ENCODE results near the gene SLC5A1.
"Not testable (repeated sequence)": the region's sequence is repeated elsewhere in the genome, so short reads cannot be mapped to it uniquely, and the experiment has no call there.

Gene SLC5A1

DNA sequence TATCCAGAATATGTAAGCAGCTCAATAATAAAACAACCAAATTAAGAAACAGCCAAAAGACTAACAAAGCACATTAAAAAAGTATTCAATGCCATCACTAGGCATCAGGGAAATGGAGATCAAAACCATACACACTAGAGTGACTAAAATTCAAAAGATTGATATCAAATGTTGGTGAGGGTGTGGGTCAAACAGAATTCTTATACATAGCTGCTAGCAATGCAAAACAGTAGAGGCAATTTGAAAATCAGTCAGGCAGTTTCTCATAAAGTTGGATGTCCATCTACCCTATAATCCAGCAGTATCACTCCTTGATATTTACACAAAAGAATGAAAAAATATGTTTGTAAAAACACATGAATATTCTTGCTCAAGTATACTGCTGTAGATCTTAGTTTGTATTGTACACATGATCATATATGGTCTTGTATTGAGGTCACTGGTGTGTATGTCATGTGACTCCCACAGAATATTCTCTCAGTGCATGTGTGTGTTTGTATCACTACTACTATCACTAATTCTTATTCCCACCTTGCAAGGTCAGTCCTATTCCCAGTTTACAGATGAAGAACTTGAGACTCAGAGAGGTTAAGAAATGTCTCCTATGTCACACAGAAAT, 54.9 kb downstream of the SLC5A1 start:
- no peak for DNase-seq

DNA sequence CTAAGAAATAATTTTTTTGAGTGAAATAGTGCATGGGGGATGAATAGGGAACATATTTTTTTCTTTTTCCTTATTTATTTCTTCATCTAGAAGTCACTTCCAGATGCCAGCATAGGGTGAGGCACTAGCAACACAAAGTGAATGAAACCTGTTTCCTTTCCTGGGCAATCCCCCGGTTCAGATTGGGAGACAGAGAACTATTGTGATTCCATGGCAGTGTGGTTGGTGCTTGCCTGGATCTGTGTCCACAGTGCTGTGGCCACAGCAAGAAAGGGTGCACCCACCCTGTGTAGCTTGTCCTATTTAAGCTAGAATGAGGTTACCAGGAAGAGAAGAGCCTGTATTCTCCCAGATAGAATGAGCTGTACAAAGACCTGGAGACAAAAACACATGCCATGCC, 57.6 kb downstream of the SLC5A1 start:
- no peak for DNase-seq

DNA sequence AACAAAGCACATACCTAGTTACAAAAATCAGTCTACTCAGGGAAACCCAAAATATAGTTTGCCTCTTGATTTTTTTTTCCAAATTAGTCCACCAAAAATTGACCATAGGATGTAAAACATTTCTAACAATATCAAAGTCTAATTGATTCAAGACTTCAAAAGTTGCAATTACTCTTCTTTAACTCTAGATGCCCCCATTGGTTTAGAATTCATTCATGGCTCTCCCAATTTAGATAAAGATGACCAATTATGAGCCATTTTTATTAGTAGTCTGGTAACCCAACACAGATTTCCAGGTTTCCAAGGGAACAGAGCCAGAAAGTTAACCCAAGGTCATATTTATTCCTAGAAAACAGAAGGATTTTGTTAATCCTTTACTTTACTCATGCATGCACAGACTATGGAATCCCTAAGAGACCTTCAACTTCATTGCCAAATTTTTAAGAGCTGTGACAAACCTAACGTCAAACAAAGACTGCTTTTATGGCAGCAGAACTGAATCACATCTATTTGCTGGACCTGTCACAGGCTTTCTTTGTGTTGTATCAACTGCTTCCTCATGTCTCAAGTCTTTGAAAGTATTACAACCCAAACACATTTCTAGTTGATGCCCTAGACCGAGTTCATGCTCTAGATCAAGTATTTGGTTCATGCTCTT, 60.7 kb downstream of the SLC5A1 start:
- DNase-seq, result no peak

DNA sequence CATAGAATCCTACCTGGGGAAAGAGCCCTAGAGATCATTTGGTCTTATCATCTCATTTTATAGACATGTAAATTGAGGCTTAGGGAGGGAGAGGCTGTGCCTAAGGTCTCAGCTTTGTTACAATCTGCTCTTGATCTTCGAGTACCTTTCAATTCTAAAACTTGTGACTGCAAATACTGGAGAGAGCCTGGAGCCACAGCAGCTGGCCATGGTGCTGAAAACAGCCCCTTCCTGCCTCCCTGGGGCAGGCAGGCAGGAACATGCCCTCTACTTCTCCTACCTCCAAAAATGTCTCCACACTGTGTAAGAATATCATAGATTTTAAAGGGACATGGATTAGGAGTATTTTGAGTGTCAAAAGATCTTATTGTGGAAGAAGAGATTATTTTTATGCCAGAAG, 63.9 kb downstream of the SLC5A1 start:
- DNase-seq, result peak in 1 of 2 experiments; percentile 4

DNA sequence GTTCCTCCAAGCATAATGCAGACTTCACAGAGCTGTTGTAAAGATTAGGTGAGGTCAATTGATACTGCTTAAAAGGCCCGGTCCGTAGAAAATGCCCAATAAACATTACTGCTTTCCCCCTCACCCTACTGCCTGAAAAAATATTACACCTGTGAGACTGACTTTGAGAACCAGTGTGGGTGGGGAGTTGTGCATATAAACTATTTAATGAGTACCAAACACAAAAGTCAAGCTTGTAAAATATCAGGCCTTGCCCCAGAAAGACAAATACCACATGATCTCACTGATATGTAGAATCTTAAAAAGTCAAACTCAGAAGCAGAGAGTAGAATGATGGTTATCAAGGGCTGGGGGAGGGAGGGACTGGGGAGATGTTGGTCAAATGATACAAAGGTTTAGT, 69.3 kb downstream of the SLC5A1 start:
- DNase-seq, result no peak

DNA sequence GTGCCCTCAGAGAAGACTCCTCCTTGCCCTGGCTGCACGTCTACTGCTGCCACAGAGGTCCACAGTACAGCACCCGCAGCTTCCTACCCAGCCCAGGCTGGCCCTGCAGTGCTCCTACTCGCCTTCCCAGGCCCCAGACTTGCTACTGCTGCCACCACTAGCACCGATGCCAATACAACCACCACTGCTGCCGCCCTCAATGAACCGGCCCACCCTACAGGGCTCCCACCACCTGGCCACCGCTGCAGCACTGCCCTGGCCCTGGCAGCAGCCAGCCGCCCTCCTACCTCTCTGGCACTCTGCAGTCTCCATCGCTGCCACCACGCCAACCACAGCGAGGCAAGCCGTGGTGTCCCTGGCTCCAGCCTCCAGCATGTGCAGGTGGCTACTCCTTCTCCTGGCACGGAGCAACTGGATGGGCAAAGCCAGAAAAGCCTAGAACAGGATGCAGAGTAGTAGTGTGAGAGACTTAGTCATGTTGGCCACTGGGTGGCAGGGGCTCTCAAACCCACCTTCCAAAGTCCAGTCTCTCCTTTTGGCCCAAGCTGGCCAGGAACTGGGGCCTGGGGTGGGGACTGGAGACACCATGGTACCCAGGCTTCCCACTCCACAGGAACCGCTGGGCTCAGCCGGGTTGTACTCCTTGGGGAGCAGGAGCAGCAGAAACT, 76.6 kb downstream of the SLC5A1 start:
- DNase-seq, result no peak

DNA sequence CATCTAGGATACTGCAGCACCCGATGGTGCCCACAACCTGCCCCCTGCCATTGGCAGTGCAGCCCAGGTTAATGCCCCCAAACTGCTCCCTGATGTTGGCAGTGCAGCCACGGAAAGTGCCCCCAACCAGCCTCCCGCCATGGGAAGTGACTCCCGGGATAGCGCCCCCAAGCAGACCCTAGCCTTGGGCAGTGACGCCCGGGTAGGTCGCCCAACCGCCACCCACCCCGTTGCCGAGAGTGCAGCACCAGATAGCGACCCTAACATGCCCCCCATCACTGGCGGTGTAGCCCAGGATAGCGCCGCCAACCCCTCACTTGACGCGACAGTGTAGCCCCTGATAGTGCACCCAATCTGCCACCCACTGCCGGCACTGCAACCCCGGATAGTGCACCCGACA, 77.5 kb downstream of the SLC5A1 start:
- no peak for DNase-seq

DNA sequence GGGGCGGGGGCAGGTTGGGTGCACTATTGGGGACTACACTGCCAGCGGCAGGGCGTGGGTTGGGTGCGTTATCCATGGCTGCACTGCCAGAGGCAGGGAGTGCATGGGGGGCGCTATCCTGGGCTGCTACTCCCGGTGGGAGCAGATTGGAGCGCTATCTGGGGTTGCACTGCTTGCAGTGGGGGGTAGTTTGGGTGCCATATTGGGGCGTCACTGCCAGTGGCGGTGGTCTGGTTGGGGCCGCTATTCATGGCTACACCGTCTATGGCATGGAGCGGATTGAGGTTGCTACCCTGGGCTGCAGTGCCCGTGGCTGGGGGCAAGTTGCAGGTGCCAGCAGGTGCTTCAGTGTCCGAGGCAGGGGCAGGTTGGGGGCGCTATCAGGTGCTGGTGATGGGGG, 79.8 kb downstream of the SLC5A1 start:
- no peak for DNase-seq

DNA sequence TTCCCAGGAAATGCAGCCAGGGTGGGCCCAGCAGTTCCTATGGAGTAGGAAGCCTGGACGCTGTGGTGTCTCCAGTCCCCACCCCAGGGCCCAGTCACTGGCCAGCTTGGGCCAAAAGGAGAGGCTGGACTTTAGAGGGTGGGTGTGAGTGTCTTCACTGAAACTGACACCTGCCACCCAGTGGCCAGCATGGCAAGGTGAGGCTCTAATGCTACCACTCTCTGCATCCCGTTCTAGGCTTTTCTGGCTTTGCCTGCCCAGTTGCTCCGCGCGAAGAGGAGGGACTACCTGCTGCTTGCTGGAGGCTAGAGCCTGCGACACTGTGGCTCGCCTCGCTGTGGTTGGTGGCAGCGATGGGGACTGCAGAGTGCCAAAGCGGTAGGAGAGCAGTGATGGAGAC, 80.6 kb downstream of the SLC5A1 start:
- DNase-seq, result no peak

DNA sequence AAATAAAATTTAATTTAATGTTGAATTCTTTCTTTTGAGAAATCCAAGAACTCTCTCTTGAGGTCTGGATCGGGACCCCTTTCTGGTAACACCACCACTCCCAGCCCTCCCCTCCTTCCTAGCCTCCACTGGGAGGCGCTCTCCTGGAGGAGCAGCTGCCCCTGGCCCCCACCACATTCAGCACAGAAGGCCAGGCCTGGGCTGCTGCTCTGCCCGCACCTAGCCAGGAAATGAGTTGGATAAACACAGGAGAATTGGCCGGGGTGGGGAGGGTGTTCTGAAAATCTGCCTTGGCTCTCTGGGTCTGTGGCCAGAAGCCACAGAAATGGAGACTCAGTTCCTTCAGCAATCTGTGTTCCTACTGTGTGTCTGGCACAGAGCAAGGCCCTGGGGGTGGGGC, 84.8 kb downstream of the SLC5A1 start:
- DNase-seq, result no peak

DNA sequence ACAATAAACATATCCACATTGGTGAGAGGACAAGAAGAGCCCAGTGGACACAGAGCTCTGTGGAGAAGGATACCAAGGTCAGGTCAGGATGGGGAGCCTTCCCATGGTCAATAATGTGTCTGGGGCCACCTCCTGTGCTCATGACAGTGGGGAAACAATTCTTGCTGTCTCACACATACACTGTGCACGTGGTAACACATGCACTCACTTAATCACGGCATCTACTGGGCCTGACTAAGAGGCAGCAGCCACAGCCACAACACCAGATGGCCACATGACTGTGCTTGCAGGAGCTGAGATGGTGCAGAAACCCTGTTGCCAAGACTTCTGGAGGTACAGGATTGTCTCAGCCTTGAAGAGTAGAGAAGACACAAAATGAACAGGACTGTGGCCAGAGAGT, 87.4 kb downstream of the SLC5A1 start:
- DNase-seq, result no peak

DNA sequence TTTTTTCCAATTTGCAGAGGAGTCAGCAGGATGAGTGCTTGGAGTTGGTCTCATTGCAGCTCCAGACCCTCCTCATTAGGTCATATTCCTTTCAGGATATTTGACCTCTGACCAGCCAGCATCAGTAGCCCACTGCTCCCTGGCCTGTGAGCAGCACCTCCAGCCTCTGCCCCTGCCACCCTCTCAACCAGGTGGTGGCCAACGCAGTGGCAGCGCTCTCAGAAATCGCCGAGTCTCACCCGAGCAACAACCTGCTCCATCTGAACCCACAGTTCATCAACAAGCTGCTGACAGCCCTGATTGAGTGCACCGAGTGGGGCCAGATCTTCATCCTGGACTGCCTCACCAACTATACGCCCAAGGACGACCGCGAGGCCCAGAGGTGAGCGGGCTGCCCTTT, 89.1 kb downstream of the SLC5A1 start:
- no peak for DNase-seq

DNA sequence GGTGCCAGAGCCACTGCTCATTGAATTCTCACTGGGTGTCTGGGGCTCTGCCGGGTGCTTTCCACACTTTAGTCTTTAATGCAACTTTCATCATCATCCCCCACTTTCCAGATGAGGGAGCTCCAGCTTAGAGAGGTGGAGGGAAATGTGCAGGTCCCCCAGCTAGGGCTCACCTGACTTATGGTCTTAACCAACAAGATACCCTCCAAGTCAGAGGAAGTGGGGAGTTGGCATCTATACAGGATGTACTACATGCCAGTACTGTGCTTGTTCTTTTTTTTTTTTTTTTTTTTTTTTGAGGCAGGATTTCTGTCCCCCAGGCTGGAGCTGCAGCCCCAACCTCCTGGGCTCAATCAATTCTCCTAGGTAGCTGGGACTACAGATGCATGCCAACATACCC, 89.7 kb downstream of the SLC5A1 start:
- DNase-seq, result no peak

DNA sequence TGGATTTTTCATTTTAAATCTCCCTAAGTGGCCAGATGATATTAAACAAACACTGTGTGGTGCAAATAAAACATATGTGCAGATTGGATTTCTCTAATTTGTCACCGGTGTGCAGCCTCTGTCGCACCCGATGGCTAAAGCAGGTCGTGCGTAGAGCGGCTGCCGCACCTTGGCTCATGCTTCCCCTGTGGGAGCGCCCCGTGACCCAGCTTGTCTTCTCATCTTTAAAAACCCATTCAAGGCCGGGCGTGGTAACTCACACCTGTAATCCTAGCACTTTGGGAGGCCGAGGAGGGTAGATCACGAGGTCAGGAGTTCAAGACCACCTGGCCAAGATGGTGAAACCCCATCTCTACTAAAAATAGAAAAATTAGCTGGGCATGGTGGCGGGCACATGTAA, 91.7 kb downstream of the SLC5A1 start:
- not testable (repeated sequence) for DNase-seq

DNA sequence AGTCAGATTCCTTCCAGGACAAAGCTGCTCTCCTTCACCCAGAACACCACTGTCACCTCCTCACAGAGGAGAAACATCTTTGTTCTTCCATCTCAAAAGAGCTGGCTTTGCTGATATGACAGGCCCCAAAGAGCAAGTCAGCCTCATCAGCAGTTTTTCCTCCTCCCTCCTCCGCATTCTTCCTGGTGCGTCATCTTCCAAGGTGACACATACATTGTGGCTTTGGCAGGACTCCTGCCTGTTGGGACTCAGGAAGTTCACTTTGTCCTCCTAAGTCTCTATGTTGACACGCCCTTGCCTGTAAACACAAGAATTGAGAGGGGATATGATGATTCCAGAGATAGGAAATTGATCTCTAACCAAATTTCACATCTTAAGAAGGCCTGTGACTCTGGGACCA, 92.9 kb downstream of the SLC5A1 start:
- not testable (repeated sequence) for DNase-seq

DNA sequence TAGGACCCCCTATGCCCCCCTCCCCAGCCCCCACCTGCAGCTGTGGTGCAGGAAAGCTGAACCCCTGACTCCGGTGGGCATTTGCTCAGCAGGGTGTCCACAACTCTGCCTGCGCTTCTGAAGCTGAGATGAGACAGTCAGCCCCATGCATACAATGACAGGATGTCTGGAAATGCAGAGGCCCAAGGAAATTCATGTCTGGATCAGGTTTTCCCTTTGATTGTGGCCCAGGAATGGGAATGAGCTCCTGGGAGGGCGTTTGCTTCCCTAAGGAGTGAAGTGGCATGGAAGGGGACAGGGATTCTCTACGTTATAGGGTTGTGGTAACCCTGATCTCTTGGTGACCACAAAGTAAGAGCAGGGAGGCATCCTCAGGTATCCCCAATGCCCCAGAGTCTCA, 93.8 kb downstream of the SLC5A1 start:
- DNase-seq, result not testable (repeated sequence)

DNA sequence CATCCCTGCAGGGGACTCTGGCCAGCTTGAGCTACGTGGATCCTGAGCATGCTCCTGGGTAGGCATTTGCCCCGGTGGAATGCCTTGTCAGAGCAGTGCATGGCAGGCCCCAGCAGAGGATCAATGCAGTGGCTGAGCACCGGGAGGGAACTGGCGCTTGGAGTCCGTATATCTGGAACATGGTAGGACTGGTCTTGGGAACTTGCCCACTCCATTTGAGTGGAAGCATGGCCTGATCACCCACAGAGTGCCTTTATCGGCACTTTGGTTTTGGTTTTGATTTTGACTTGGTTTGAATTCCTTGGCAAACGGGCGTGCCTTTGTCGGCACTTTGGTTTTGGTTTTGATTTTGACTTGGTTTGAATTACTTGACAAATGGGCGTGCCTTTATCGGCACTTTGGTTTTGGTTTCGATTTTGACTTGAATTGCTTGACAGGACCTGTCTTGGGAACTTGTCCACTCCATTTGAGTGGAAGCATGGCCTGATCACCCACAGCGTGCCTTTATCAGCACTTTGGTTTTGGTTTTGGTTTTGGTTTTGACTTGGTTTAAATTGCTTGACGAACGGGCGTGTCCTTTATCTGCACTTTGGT, 94.8 kb downstream of the SLC5A1 start:
- peak; percentile 26 to 76 for DNase-seq

DNA sequence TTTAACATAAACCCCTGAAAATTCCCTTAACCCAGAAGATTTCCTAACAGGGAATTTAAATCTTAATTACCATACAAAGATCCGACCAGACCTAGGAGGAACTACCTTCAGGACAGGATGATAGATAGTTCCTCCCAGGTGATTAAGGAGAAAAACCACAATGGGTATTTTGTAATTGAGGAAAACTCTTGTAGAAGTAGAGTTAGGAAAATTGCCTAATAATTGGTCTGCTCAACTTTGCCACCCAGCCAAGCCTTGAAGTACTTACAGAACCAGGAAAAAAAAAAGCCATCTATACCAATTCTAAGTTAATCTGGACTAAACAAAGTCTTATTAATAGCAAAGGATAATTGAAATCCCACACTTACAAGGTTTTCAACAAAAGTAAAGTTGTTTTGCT, 95.5 kb downstream of the SLC5A1 start:
- not testable (repeated sequence) for DNase-seq

DNA sequence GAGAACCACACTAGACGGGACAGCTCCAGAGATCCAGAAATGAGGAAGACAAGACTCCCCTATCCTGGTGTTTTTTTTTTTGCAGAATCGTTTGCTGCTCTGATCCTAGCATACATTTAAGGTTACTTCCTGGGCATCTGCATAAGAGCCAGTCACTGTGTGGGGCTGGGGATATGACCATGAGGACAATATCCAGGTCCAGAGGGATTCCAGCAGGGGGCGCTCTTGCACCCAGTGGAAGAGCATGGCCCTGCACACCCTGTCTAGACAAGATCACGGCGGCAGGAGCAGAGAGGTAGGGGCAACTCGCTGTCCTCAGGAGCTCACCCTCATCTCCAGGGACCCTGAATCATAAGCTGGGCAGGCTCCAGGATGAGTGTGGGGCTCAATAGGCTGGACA, 97.6 kb downstream of the SLC5A1 start:
- not testable (repeated sequence) for DNase-seq

DNA sequence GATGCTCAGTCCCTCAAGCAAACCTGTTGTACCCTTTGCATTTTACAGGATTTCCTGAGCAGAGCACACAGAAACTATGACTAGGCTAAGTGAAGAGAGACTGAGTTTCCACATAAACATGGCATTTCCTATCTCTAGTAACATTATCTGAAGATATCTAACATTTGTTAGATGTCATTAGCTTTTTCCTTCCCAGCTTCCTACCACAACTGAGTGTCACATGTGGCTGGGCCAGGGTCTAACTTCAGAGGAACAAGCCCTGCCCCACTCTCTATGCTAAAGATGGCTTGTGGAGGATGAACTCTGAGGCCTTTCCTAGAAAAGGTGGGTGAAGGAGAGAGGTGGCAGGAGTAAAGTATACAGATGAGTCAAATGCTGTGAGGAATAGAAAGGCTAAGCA, 99.5 kb downstream of the SLC5A1 start:
- peak in 1 of 2 experiments; percentile 32 for DNase-seq

DNA sequence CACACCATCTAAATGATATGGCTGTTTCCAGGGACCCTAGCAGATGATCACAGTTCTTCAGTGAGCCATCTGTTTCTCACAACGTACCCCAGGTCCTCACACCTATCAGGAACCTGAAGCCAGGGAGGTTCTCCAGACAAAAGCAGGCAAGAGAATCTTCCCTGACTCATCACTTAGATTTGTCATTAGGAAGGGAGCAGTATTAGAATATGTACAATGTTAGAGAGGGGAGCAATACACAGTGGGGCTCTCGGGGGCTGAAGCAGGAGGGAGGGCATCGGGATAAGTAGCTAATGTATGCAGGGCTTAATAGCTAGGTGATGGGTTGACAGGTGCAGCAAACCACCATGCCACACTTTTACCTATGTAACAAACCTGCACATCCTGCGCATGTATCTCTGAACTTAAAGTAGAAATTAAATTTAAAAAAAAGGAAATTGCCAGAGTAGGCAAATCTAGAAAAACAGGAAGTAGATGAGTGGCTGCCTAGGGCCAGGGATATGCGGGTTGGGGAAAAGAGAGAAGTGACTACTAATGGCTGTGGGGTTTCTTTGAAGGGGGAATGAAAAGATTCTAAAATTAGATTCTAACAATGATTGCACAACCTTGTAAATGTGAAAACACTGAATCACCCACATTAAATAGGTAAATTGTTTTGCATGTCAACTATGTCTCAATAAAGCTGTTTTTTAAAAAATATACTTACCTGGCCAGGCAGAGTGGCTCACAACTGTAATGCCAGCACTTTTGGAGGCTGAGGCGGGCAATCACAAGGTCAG, 101.6 kb downstream of the SLC5A1 start:
- no peak for DNase-seq

DNA sequence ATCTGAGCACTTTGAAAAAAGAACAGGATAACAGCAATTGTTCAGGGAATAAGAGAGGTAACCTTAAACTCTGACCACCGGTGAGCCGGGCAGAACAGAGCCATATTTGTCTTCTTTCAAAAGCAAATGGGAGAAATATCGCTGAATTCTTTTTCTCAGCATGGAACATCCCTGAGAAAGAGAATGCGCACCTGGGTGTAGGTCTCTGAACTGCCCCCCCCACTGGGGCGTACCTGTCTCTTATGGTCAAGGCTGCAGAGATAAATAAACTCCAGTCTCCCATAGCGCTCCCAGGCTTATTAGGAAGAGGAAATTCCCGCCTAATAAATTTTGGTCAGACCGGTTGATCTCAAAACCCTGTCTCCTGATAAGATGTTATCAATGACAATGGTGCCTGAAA, 104.1 kb downstream of the SLC5A1 start:
- DNase-seq, result not testable (repeated sequence)

DNA sequence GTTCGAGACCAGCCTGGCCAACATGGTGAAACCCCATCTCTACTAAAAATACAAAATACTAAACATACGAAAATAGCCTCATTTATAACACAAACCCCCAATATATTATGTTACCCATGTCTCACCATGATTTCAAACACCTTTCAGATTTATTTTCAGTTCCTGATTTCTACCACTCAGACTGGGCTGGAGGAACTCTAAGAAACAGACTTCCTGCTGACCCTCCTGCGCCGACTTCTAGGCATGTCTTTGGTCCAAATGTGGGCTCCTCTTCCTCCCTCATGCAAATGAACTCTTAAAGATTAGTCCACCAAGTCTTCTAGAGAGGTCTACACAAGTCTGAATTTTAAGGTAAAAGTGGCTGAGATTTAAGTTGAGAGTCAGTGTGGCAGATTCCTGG, 105.3 kb downstream of the SLC5A1 start:
- not testable (repeated sequence) for DNase-seq
